Activated T-cell treated with anti-CD3 and anti-CD28 coated beads for 1 hour (primary cell): ENCODE results near the gene RPS6KA5.
A peak's percentile ranks its signal among the peaks of the same experiment; 100 is the strongest.
"Not testable (repeated sequence)": the region's sequence is repeated elsewhere in the genome, so short reads cannot be mapped to it uniquely, and the experiment has no call there.

ENCODE experiments used
- DNase-seq: peaks from one replicate; pipeline ENCODE4 v3.0.0-alpha.2; 2020; ENCODE audit warnings: low read depth

The RPS6KA5 gene

GRCh38 chr14:90829677-90830076 lies 230.8 kb downstream of the RPS6KA5 start:
- no peak for DNase-seq

- DNase-seq = no peak
Observed at GRCh38 chr14:90828642-90829487, 231.6 kb downstream of the RPS6KA5 start.

- peak; percentile 81 for DNase-seq
Observed at GRCh38 chr14:90827919-90828610, 232.4 kb downstream of the RPS6KA5 start.

GRCh38 chr14:90823542-90823941 lies 236.9 kb downstream of the RPS6KA5 start:
- DNase-seq = not testable (repeated sequence)

GRCh38 chr14:90820958-90821357 lies 239.5 kb downstream of the RPS6KA5 start:
- peak; percentile 40 for DNase-seq

GRCh38 chr14:90819734-90820393 lies 240.6 kb downstream of the RPS6KA5 start:
- no peak for DNase-seq

- DNase-seq = no peak
Observed at GRCh38 chr14:90818715-90819114, 241.7 kb downstream of the RPS6KA5 start.

- DNase-seq = no peak
Observed at GRCh38 chr14:90816681-90817436, 243.6 kb downstream of the RPS6KA5 start.

GRCh38 chr14:90815822-90816662 lies 244.4 kb downstream of the RPS6KA5 start, which contains the start of gene TTC7B:
Gene TTC7B (minus strand): TSS chr14:90816430. CDS start chr14:90816295, 135 bp downstream.
- no peak for DNase-seq

GRCh38 chr14:90815572-90815821 lies 244.9 kb downstream of the RPS6KA5 start:
- DNase-seq = no peak

- no peak for DNase-seq
Observed at GRCh38 chr14:90814806-90815571, 245.5 kb downstream of the RPS6KA5 start.

GRCh38 chr14:90813442-90813841 lies 247.0 kb downstream of the RPS6KA5 start:
- no peak for DNase-seq

- DNase-seq = no peak
Observed at GRCh38 chr14:90812109-90812508, 248.3 kb downstream of the RPS6KA5 start.

GRCh38 chr14:90811641-90812040 lies 248.8 kb downstream of the RPS6KA5 start:
- DNase-seq = no peak

GRCh38 chr14:90810806-90811205 lies 249.6 kb downstream of the RPS6KA5 start:
- DNase-seq = no peak

GRCh38 chr14:90809530-90810312 lies 250.7 kb downstream of the RPS6KA5 start:
- no peak for DNase-seq

- DNase-seq = no peak
Observed at GRCh38 chr14:90808759-90809529, 251.5 kb downstream of the RPS6KA5 start.

GRCh38 chr14:90807060-90807459 lies 253.4 kb downstream of the RPS6KA5 start:
- no peak for DNase-seq
